NCI-H524 (cell line): ENCODE measurements around the gene ACER3.
"Not testable (repeated sequence)": the region's sequence is repeated elsewhere in the genome, so short reads cannot be mapped to it uniquely, and the experiment has no call there.

ENCODE experiments used
- DNase-seq, 2 experiments: peaks; one replicate each; lab custom pipeline; 2025; lab: John Stamatoyannopoulos, UW

The ACER3 gene

GRCh38 chr11:77038029-77038824 is 177.5 kb downstream of the ACER3 start:
- DNase-seq: no peak

GRCh38 chr11:77038825-77039326 is 178.2 kb downstream of the ACER3 start:
- DNase-seq: no peak

GRCh38 chr11:77039491-77040400 is 179.0 kb downstream of the ACER3 start:
- DNase-seq: peak in 1 of 2 experiments; percentile 41

- DNase-seq: no peak
Observed at GRCh38 chr11:77040401-77040777, 179.7 kb downstream of the ACER3 start.

- DNase-seq: no peak
Observed at GRCh38 chr11:77040889-77041288, 180.2 kb downstream of the ACER3 start.

- no peak for DNase-seq
Observed at GRCh38 chr11:77042111-77042726, 181.5 kb downstream of the ACER3 start.

- DNase-seq: no peak
Observed at GRCh38 chr11:77044356-77044755, 183.6 kb downstream of the ACER3 start.

GRCh38 chr11:77044886-77045285 is 184.2 kb downstream of the ACER3 start:
- DNase-seq: no peak

- DNase-seq: peak in 1 of 2 experiments; percentile 20
Observed at GRCh38 chr11:77046060-77046501, 185.4 kb downstream of the ACER3 start.

- DNase-seq: peak; percentile 89 to 93
Observed at GRCh38 chr11:77047007-77047927, 186.5 kb downstream of the ACER3 start.

GRCh38 chr11:77047928-77048446 is 187.3 kb downstream of the ACER3 start:
- not testable (repeated sequence) for DNase-seq

GRCh38 chr11:77049026-77049425 is 188.3 kb downstream of the ACER3 start:
- DNase-seq: no peak

- DNase-seq: no peak
Observed at GRCh38 chr11:77051511-77051910, 190.8 kb downstream of the ACER3 start.

- DNase-seq: no peak
Observed at GRCh38 chr11:77052518-77052917, 191.8 kb downstream of the ACER3 start.

GRCh38 chr11:77053217-77054015 is 192.7 kb downstream of the ACER3 start:
- no peak for DNase-seq

- no peak for DNase-seq
Observed at GRCh38 chr11:77054084-77054483, 193.4 kb downstream of the ACER3 start.

GRCh38 chr11:77055101-77055561 is 194.4 kb downstream of the ACER3 start:
- no peak for DNase-seq

GRCh38 chr11:77055913-77056312 is 195.2 kb downstream of the ACER3 start:
- DNase-seq: no peak

GRCh38 chr11:77056814-77057402 is 196.2 kb downstream of the ACER3 start:
- no peak for DNase-seq
